ENCODE results near the gene PBRM1.
"Not testable (repeated sequence)": the region's sequence is repeated elsewhere in the genome, so short reads cannot be mapped to it uniquely, and the experiment has no call there.

The PBRM1 gene

GRCh38 chr3:52536369-52537164 is 149.1 kb downstream of the PBRM1 start, which contains the start of gene UQCC5:
Gene UQCC5 (plus strand): TSS chr3:52536605. CDS start chr3:52536756, 151 bp downstream.
- DNase-seq (ENCODE audit: low read depth), result peak; percentile 96

- DNase-seq (ENCODE audit: low read depth), result no peak
These were observed 149.7 kb downstream of the PBRM1 start for GRCh38 chr3:52536112-52536368.

DNA sequence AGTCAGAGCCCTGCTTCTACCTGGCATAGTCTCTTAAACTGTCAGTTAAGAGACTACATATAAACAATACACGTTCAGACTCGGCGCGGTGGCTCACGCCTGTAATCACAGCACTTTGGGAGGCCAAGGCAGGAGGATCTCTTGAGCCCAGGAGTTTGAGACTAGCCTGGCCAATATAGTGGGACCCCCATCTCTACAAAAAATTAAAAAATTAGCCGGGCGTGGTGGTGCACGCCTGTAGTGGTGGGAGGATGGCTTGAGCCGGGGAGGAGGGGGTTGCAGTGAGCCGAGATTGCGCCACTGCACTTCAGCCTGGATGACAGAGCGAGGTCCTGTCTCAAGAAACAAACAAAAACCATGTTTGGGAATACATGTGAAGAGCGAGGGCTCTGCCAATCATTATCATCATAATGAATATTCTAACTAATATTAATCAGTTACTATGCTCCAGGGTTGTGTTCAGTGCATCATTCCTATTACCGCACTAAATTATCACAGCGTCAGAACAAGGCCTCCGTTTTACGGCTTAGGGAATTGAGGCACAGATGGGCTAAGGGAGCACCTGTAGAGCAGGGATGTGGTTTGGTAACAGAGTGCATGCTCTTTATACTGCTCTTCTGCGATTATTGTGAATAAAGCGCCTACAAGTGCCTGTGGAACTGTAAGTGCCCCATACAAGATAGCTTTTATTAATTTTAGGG is 150.2 kb downstream of the PBRM1 start:
- no peak for DNase-seq (ENCODE audit: low read depth)

DNA sequence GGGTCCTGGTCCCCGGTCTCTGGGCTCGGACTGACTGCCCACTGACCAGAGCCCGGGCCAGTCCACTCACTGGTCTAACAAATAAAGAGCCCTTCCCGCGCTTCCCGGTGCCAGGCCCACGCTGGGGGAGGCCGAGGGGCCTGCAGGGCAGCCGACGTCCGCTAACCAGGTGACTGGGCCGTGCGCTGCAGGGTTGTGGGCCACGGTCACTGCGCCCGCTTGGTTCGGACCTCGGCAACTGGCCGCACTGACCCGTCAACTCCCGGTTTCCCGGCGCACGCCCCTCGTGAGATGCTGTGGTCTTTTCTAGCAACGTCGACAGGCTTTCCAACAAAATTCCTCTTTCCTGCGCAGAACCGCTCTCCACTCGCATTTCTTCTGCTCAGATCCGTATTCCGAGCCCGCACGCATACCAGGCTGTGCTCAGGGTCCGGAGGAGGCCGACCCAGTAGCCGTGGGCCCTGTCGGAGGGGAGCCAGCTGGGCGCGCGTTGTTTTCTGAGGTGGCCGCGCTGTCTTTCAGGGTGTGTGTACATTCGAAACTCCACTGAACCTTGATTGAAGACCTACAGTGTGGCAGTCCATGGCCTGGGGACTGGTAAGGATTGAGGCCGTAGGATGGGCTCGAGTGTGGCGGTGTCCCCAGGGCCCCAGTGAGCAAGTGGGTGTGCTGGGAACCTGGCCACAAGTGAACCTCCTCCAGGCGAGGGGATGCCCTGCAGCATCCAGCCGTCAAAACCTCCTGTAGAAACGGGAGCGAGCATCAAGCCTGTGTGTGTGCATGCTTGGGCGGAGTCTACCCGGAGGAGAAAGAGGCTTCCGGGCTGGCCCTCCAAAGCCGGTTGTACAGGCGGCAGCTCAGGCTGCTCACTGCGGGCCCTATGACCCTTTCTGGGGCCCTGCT is 151.2 kb downstream of the PBRM1 start:
- DNase-seq (ENCODE audit: low read depth), result no peak

- peak; percentile 42 for DNase-seq (ENCODE audit: low read depth)
These were observed 152.0 kb downstream of the PBRM1 start, which contains the start of gene NT5DC2 for GRCh38 chr3:52533623-52534280. Gene NT5DC2 (minus strand): TSS chr3:52533857. CDS start chr3:52533737, 120 bp downstream.

- no peak for DNase-seq (ENCODE audit: low read depth)
These were observed 152.7 kb downstream of the PBRM1 start for GRCh38 chr3:52532838-52533622.

- peak; percentile 65 for DNase-seq (ENCODE audit: low read depth)
These were observed 153.2 kb downstream of the PBRM1 start for GRCh38 chr3:52532517-52532837.

DNA sequence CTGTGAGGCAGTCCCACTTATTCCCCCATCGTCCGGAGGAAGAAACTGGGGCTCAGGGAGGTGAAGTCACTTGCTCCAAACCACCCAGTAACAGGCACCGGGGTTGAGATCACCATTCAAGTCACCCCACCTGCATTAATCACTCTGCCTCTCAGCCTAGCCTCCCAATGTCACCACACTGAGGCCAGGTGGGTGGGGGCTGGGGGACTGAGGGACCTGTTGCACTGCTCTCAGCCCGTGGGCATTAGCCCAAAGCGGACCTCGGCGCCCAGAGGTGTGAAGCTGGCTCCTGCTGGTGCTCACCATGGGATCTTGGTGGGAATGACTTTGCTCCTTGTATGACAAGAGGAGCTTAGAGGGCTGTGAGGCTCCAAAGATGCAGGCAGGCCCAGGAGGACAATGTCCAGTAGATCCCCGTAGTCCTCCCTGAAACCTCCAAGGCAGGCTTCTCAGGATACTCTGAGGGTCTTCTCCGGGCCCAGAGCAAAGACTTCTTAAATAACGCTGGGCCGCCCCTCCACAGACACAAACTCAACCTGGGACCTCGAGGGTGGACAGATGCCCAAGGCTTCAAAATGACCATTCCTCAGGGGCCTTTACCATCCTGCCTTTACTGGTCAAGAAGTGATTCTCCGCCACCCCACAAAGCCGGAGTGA is 153.7 kb downstream of the PBRM1 start:
- no peak for DNase-seq (ENCODE audit: low read depth)

GRCh38 chr3:52530918-52531826 is 154.5 kb downstream of the PBRM1 start:
- DNase-seq (ENCODE audit: low read depth), result no peak

- DNase-seq (ENCODE audit: low read depth), result no peak
These were observed 156.1 kb downstream of the PBRM1 start for GRCh38 chr3:52529376-52530333.

DNA sequence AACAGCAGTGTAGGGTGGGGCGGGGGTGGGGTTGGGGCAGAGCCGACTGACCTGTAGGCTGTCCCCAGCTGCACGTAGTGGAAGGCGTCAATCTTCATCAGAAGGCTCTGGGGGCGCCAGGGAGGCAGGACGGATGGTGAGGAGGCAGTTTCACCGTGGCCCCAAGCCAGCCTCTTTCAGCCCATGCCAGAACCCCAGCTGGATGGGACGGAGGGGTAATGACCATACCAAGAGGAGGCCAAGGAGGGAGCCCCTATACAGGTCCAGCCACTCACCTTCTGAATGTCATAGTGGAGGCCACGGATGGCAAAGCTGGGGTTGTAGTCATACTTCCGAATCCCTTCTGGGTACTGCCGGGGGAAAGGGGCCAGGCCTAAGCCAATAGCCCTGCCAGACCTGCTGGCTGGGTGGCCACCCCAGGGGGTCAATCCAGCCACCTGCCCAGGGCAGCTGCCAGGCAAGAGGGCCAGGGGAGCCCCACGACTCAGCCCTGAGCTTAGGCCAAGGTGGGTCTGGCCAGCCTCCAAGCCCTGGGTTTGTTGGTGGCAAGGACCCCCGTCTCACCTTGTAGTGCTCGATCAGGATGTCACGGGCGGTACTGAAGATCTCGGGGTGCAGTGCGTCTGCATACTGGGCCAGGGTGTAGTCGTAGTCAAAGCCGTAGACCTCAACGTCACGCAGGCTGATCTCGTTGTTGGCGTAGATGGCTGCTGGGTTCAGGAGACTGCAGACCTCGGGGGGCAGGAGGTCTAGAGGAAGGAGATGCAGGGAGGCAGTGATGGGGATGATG is 156.9 kb downstream of the PBRM1 start:
- DNase-seq (ENCODE audit: low read depth), result no peak

- no peak for DNase-seq (ENCODE audit: low read depth)
These were observed 157.8 kb downstream of the PBRM1 start for GRCh38 chr3:52527732-52528585.

DNA sequence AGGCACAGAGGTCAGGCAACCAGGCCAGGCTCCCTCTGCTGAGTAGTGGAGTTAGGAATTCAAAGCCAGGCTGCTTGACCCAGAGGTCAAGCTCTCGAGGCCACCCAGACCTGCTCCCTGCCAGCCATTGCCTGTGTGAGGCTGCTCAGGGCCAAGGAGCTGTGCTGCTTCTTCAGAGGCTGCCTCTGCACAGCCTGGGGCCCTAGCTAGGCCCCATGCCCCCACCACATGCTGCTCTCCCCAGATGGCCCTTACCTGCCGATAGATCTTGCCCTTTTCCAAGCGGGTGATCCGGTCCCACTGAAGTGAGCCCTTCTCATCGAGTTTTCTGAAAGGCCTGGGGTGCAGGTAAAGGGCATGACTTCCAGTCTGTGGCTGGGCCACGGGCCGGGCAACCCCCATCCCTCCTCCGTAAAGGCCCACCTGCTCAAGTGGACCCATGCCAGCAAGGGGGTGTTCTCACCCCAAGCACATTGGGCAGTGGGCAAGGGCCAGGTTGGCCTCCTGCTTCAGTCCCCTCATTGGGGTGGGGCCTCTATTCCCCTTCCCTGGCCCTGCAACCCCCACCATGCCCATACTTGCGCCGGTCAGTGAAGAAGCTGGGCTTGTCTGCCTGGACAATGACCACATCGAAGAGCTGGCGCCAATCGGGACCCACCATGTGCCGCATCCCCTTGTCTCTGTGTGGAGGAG is 158.5 kb downstream of the PBRM1 start:
- DNase-seq (ENCODE audit: low read depth), result no peak

GRCh38 chr3:52526671-52527038 is 159.1 kb downstream of the PBRM1 start:
- DNase-seq (ENCODE audit: low read depth), result not testable (repeated sequence)

DNA sequence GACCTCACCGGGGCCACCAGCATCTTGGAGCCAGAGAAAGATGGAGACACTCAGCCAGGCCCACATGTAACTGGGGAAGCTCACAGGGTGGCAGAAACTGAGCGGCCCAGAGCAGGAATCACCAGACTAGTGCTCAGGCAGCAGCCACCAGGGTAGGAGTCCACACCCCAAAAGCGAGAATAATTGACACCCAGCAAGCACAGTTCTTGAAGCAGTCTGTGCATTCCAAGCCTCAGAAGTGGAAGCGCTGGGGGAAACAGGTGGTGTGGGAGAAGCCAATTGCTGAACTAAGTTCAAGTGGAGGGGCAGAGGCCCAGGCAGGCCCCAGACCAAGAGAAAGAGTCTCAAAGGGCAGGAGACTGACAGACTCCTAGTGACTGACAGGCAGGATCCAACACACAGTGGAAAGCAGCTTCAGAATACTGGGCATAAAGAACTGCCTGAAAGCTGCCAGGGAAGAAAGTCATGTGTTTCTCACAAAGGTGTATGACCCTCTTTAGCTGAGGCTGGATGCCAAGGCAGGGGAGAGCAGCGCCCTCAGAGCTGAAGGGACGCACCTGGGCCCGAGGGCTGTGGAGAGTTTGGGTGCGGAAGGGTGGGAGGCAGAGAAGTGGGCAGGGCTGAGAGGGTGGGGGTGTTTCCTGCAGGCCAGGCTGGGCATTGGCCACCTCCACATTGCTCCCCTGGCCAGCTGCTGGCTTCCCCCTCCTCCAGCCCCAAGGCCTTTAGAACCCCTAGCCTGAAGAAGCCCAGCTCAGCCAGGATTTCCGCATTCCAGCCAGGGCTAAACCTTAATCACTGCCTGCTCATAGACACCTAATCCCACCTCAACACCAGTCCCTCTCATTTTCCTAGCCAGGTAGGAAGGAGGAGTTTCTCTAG is 159.8 kb downstream of the PBRM1 start:
- no peak for DNase-seq (ENCODE audit: low read depth)
